K562 (cell line): ENCODE results near the gene DNAJC11. TPM values are rescaled to one million over a fixed set of nuclear protein-coding genes. Genes with fewer than 3 reads are reported as not detected.

Source experiments
- BCL6 ChIP-seq: fragments of 250-450 bp; sonication (Bioruptor Pico); IDR thresholded peaks from 2 replicates; pipeline ENCODE4 v1.4.0; 2020
- CHD2 ChIP-seq: IDR thresholded peaks from 2 replicates; pipeline ENCODE4 v1.6.1; 2011; ENCODE audit warnings: low read depth, low read length
- PHF21A ChIP-seq: fragments of 450-650 bp; IDR thresholded peaks from 2 replicates; pipeline ENCODE4 v1.6.1; 2017; ENCODE audit warnings: low read depth, borderline replicate concordance
- PHF8 ChIP-seq: fragments of 200-600 bp; sonication (generic); IDR thresholded peaks from 2 replicates; pipeline ENCODE4 v1.6.1; 2012; ENCODE audit warnings: mixed run types, mild to moderate bottlenecking, inconsistent platforms, low read length, moderate library complexity, borderline replicate concordance
- RBM25 ChIP-seq: fragments of 200-400 bp; formaldehyde crosslinking; IDR thresholded peaks from 2 replicates; pipeline ENCODE4 v1.6.1; 2018; ENCODE audit warnings: low read length, low read depth, moderate library complexity; ENCODE audit not compliant: severe bottlenecking
- TCF3 ChIP-seq: sonication (generic); formaldehyde crosslinking; IDR thresholded peaks from 2 replicates; pipeline ENCODE4 v1.4.0; 2020; ENCODE audit warnings: mild to moderate bottlenecking, missing genetic modification reagents
- ZNF408 ChIP-seq: fragments of 250-450 bp; sonication (Bioruptor Pico); IDR thresholded peaks from 2 replicates; pipeline ENCODE4 v1.4.0; 2020; ENCODE audit warnings: low read depth, mild to moderate bottlenecking, moderate library complexity
- ZNF436 ChIP-seq: fragments of 250-450, 450-650 bp; sonication (Bioruptor Pico); formaldehyde crosslinking; IDR thresholded peaks from 2 replicates; pipeline ENCODE4 v1.7.0; 2020; ENCODE audit warnings: mild to moderate bottlenecking
- ZNF511 ChIP-seq: sonication (generic); formaldehyde crosslinking; IDR thresholded peaks from 2 replicates; pipeline ENCODE4 v1.8.0; 2022; ENCODE audit warnings: mild to moderate bottlenecking, missing genetic modification reagents
- ZNF561 ChIP-seq: fragments of 450-650 bp; formaldehyde crosslinking; conservative IDR thresholded peaks from 2 replicates; pipeline ENCODE4 v1.4.0; 2020; ENCODE audit warnings: mild to moderate bottlenecking, moderate library complexity
- polyA plus RNA-seq, 8 experiments: library from polyadenylated mRNA; depleted of rRNA in 4 of 8; stranded (reverse) in 5 of 8; unstranded in 3 of 8; fragments of >200 nt; fragmentation: Nextera tagmentation in 2 of 8; fragmentation: Illumina TruSeq in 1 of 8; extraction: Ambion mirVana in 2 of 8; extraction: Trizol in 1 of 8; gene quantifications; 2 replicates each; pipeline versions ENCODE4 v1.2.1 to v1.2.3, GENCODE V29; 2011 to 2014; ENCODE audit warnings: inconsistent platforms in 1 of 8, missing spikeins in 1 of 8
- total RNA-seq, 7 experiments: library from RNA; depleted of rRNA in 6 of 7; stranded (reverse); fragments of >200 nt in 6 of 7; fragmentation: Illumina TruSeq in 2 of 7; extraction: Trizol in 2 of 7; gene quantifications; 2 replicates each; pipeline versions ENCODE4 v1.2.1 to v1.2.3, GENCODE V29; 2011 to 2021; ENCODE audit warnings: low replicate concordance in 1 of 7
- TF ChIP-seq, protein P1 (sequence below): fragments of 250-450 bp; sonication (Bioruptor Pico); IDR thresholded peaks from 2 replicates; pipeline ENCODE4 v1.8.0; 2021; ENCODE audit warnings: moderate library complexity, mild to moderate bottlenecking, inconsistent platforms
- TF ChIP-seq, protein P2 (sequence below), 2 experiments: IDR thresholded peaks; 2 replicates each; pipeline ENCODE4 v1.6.1; 2011; ENCODE audit warnings: borderline replicate concordance in 1 of 2, control low read depth in 1 of 2, low read depth in 1 of 2, low read length in 1 of 2, mild to moderate bottlenecking in 1 of 2, mixed read lengths in 1 of 2, moderate library complexity in 1 of 2; ENCODE audit not compliant: insufficient read depth in 1 of 2, insufficient read length in 1 of 2, poor library complexity in 1 of 2, severe bottlenecking in 1 of 2; ENCODE audit errors: extremely low read depth in 1 of 2

The DNAJC11 gene
- total and polyA plus RNA-seq, 9 of the 15 experiments (the other 6 are each of a cell fraction or from before 2014, with no cell fraction given): 14.1 to 123 (median 76.6) TPM

- no peak for TF ChIP-seq ZNF511
- TF ChIP-seq, protein P1, sequence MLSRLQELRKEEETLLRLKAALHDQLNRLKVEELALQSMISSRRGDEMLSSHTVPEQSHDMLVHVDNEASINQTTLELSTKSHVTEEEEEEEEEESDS (CRISPR knock-in tag): no peak
- TF ChIP-seq TCF3 (CRISPR knock-in tag): no peak
- TF ChIP-seq ZNF408 (CRISPR knock-in tag): no peak
- TF ChIP-seq PHF21A: no peak
- no peak for TF ChIP-seq BCL6 (CRISPR knock-in tag)
- TF ChIP-seq, protein P2, sequence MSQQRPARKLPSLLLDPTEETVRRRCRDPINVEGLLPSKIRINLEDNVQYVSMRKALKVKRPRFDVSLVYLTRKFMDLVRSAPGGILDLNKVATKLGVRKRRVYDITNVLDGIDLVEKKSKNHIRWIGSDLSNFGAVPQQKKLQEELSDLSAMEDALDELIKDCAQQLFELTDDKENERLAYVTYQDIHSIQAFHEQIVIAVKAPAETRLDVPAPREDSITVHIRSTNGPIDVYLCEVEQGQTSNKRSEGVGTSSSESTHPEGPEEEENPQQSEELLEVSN (IDR thresholded peaks at IDR 0.05; ENCODE audit: borderline replicate concordance in 1 of 2, extremely low read depth in 1 of 2, insufficient read depth in 1 of 2, insufficient read length in 1 of 2, low read depth in 1 of 2, low read length in 1 of 2, poor library complexity in 1 of 2, severe bottlenecking in 1 of 2): no peak
- TF ChIP-seq ZNF561 (CRISPR knock-in tag): no peak
- no peak for TF ChIP-seq ZNF436 (CRISPR knock-in tag)
- TF ChIP-seq RBM25: no peak
- TF ChIP-seq CHD2: no peak
- TF ChIP-seq PHF8: no peak
- TF ChIP-seq, all 486 proteins: peak for 6
Measured at GRCh38 chr1:6593810-6594209, 107.8 kb downstream of the DNAJC11 start (continued).
